ENCODE data around the gene CDH13.

The CDH13 gene

DNA sequence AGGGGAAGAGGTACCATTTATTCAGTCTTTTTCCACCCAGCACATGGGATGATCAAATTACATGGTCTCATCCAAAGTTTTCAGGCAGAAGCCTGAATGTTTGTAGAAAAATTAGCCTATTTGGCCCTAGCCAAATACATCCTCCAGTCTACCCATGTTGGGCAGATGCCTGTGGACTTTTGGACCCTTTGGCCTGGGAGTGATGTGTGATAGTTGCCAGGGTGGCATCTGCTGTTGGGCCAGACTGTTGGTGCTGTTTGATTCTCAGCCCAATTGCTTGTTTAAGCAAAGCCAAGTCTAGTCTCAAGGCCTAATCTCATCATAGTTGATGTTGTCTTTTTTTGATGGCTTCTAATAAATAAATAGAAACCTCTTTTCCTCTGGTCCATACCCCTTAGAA, 419.0 kb downstream of the CDH13 start:
- Mint-ChIP-seq H3K4me1 (no peaks in the 10 kb centered on the region), H3K9me3 (peaks cover 7% of the 10 kb centered on the region), H3K27ac (ENCODE audit: low read depth) (no peak overlapping the region), H3K36me3 (ENCODE audit: insufficient read depth) (no peaks in the 10 kb centered on the region), H3K4me3 (no peak overlapping the region), H3K27me3 (peaks cover 9% of the 10 kb centered on the region)
- no peak for ATAC-seq (replicated peaks; ENCODE audit: extremely low read depth, poor library complexity, severe bottlenecking)
- no peak for DNase-seq (ENCODE audit: low spot score in 2 of 2)

DNA sequence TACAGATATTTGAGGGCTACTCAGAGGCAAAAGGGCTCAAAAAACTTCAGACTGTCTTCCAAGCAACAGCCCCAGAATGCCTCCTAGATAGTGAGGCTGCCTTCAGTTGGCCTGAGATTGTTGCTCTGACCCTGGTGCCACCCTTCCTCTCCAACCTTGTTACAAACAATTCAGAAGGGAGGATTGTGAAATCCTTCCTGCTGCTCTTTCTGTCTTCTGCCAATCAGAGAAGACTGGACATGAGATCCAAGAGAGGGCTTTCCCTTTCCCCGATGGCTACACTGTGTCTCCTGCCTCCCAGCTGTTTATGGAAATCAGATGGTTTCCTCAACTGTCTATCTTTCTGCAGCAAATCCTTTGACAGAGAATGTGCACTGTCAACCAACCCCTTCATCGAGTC, 419.9 kb downstream of the CDH13 start:
- peaks cover 14% of the 10 kb centered on the region for H3K27me3 Mint-ChIP-seq
- no peaks in the 10 kb centered on the region for H3K36me3 Mint-ChIP-seq (ENCODE audit: insufficient read depth)
- no peaks in the 10 kb centered on the region for H3K4me1 Mint-ChIP-seq
- ATAC-seq (replicated peaks; ENCODE audit: extremely low read depth, poor library complexity, severe bottlenecking) (no peak), DNase-seq (ENCODE audit: low spot score in 2 of 2) (no peak)
- H3K4me3 Mint-ChIP-seq, result no peak overlapping the region
- H3K27ac Mint-ChIP-seq (ENCODE audit: low read depth), result no peak overlapping the region
- peaks cover 11% of the 10 kb centered on the region for H3K9me3 Mint-ChIP-seq

DNA sequence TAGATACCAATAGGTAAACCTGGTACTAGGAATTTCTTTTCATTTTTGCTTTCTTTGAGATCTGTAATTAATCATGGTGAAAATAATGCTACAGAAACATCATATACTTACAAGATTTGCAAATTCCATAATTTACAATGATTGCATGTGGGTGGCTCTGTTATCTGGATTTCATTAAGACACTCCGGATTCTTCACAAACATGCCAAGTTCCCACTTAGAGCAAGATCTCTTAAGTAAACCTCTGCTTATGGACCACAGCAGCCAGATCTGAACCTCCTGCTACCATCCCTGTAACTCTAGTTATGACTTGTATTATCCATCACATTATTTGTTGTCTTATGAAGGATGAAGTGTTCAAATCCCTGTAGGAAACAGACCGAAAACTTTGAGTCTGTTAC, 424.7 kb downstream of the CDH13 start:
- Mint-ChIP-seq H3K4me1 (no peaks in the 10 kb centered on the region), H3K27ac (ENCODE audit: low read depth) (no peak overlapping the region), H3K9me3 (peaks cover 11% of the 10 kb centered on the region), H3K36me3 (ENCODE audit: insufficient read depth) (no peaks in the 10 kb centered on the region), H3K27me3 (peaks cover 14% of the 10 kb centered on the region), H3K4me3 (no peak overlapping the region)
- DNase-seq (ENCODE audit: low spot score in 2 of 2) (no peak), ATAC-seq (replicated peaks; ENCODE audit: extremely low read depth, poor library complexity, severe bottlenecking) (no peak)

DNA sequence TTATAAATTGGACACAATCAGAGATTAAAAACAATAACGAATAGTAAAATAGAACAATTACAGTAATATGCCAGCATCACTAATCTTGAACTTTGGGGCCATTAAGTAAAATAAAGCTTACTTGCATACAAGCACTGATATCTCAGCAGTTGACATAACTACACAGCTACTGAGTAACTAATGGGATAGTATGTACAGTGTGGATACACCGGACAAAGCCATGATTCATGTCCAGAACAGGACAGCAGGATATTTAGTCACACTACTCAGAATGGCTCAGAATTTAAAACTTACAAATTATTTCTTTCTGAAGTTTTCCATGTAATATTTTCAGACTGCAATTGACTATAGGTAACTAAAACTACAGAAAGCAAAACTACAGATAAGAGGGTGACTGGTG, 427.5 kb downstream of the CDH13 start:
- no peak for DNase-seq (ENCODE audit: low spot score in 2 of 2)

DNA sequence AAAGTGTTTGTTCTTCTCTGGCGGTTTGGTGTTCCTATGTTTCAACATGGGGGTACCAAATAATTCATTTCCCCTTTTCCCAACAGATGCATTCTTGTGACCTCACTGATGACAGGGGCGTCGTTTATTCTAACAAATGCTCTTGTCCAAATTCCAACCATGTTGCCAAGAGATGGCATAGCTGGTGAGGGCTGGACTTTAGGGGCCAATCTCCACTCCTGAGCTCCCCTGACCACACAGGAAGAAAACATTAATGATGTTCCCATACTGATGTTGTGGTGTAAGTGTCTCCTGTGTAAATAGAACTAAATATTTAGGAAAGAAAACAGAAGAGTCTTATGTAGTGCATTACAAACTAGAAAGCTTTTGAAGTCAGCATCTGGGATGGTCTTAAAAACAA, 431.6 kb downstream of the CDH13 start:
- no peak for ATAC-seq (replicated peaks; ENCODE audit: extremely low read depth, poor library complexity, severe bottlenecking)
- H3K9me3 Mint-ChIP-seq, result no peaks in the 10 kb centered on the region
- H3K27ac Mint-ChIP-seq (ENCODE audit: low read depth), result no peak overlapping the region
- H3K4me3 Mint-ChIP-seq, result no peak overlapping the region
- peaks cover 21% of the 10 kb centered on the region for H3K27me3 Mint-ChIP-seq
- DNase-seq (ENCODE audit: low spot score in 2 of 2), result no peak
- H3K4me1 Mint-ChIP-seq, result no peaks in the 10 kb centered on the region
- H3K36me3 Mint-ChIP-seq (ENCODE audit: insufficient read depth), result no peaks in the 10 kb centered on the region

More for the DNA sequence above, 427.5 kb downstream of the CDH13 start:
- Mint-ChIP-seq H3K4me1 (no peaks in the 10 kb centered on the region), H3K27ac (ENCODE audit: low read depth) (no peak overlapping the region), H3K27me3 (peaks cover 14% of the 10 kb centered on the region), H3K36me3 (ENCODE audit: insufficient read depth) (no peaks in the 10 kb centered on the region), H3K9me3 (peaks cover 11% of the 10 kb centered on the region), H3K4me3 (no peak overlapping the region)
- ATAC-seq (replicated peaks; ENCODE audit: extremely low read depth, poor library complexity, severe bottlenecking), result no peak

DNA sequence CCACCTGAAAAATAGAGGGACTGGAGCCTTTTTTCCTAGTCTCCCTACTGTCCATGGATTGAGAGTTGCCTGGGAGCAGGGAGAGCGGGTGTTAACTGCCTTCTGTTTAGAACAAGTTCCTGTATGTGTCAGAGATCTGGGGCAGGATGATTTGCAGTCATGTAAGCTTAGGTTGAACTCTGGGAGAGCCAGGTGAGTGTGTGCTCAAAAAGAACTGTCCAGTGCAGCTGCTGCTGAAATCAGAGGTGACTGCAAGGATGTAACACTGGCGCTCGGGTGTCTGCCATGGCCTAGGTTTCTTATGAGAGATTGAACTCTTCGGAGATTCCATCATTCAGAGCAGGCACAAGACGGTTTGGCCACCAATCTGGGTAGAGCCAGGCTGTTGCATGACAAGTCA, 432.5 kb downstream of the CDH13 start:
- no peak overlapping the region for H3K27ac Mint-ChIP-seq (ENCODE audit: low read depth)
- H3K4me1 Mint-ChIP-seq, result no peaks in the 10 kb centered on the region

DNA sequence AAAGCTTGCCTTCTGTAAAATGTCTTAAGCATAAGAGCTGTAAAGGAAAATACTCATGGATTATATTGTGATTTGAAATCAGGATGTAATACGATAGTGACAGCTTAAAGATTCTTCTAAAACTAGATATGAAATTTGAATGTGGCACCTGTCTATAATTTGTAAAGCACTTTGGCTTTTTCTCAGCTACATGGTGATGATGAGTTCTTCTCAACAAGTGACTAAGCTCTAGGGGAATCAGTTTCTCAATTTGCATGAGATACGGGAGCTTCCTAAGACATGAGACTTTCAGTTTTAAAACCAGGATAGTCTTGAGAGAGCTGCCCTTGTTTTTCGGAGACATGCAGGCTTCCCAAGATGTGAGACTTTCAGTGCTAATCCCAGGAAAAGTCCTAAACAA, 439.2 kb downstream of the CDH13 start:
- no peak overlapping the region for H3K27ac Mint-ChIP-seq (ENCODE audit: low read depth)
- H3K4me3 Mint-ChIP-seq, result no peak overlapping the region
- no peak for ATAC-seq (replicated peaks; ENCODE audit: extremely low read depth, poor library complexity, severe bottlenecking)
- DNase-seq (ENCODE audit: low spot score in 2 of 2), result no peak
- H3K36me3 Mint-ChIP-seq (ENCODE audit: insufficient read depth), result no peaks in the 10 kb centered on the region
- peaks cover 27% of the 10 kb centered on the region for H3K27me3 Mint-ChIP-seq
- H3K9me3 Mint-ChIP-seq, result peaks cover 6% of the 10 kb centered on the region
- no peaks in the 10 kb centered on the region for H3K4me1 Mint-ChIP-seq

More for the DNA sequence above, 432.5 kb downstream of the CDH13 start:
- Mint-ChIP-seq H3K9me3 (no peaks in the 10 kb centered on the region), H3K4me3 (no peak overlapping the region), H3K27me3 (peaks cover 27% of the 10 kb centered on the region), H3K36me3 (ENCODE audit: insufficient read depth) (no peaks in the 10 kb centered on the region)
- ATAC-seq (replicated peaks; ENCODE audit: extremely low read depth, poor library complexity, severe bottlenecking), result no peak
- no peak for DNase-seq (ENCODE audit: low spot score in 2 of 2)

DNA sequence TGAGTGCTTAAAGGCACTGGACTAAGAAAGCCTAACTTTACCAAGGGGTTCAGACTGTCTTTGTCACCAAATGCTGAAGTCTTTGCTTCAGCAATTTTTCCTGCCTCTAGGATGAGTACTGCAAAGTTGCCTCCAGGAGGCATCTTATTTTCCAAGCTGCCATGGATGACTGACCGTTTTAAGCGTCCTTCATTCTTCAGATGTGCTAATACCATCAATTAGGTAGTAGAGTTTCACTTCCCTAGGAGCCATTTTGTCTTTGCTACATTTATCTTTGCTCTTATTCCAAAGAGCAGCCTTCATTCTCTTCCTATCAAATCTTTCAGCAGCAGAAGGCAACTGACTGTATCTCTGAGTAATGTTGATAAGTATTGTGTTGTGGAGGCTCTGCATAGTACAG, 440.1 kb downstream of the CDH13 start:
- H3K4me3 Mint-ChIP-seq, result no peak overlapping the region
- no peaks in the 10 kb centered on the region for H3K36me3 Mint-ChIP-seq (ENCODE audit: insufficient read depth)
- no peak overlapping the region for H3K27ac Mint-ChIP-seq (ENCODE audit: low read depth)
- no peaks in the 10 kb centered on the region for H3K4me1 Mint-ChIP-seq
- ATAC-seq (replicated peaks; ENCODE audit: extremely low read depth, poor library complexity, severe bottlenecking), result no peak
- no peak for DNase-seq (ENCODE audit: low spot score in 2 of 2)
- H3K9me3 Mint-ChIP-seq, result peaks cover 6% of the 10 kb centered on the region
- peaks cover 18% of the 10 kb centered on the region for H3K27me3 Mint-ChIP-seq

DNA sequence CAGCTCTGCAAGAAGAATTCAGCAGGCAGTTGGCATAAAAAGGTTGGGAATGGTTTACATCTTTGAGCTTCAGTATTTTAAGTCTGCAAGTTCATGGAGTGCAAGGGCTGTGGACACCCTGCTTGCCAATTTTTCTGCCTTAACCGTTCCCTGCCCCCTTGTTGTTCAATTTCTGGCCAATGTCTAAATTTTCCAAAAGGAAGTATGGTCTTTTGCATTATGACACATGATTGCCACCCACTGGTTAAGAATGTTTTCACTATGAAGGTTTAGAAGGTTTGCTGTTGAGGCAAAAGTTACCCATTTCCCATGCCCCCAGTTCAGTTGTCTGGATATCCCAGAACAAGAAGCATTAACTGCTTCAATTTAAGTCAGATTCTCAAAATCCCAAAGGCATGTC, 441.9 kb downstream of the CDH13 start:
- Mint-ChIP-seq H3K27me3 (peaks cover 16% of the 10 kb centered on the region), H3K9me3 (peaks cover 6% of the 10 kb centered on the region), H3K4me1 (no peaks in the 10 kb centered on the region), H3K27ac (ENCODE audit: low read depth) (no peak overlapping the region), H3K36me3 (ENCODE audit: insufficient read depth) (no peaks in the 10 kb centered on the region), H3K4me3 (no peak overlapping the region)
- no peak for ATAC-seq (replicated peaks; ENCODE audit: extremely low read depth, poor library complexity, severe bottlenecking)
- DNase-seq (ENCODE audit: low spot score in 2 of 2), result no peak

DNA sequence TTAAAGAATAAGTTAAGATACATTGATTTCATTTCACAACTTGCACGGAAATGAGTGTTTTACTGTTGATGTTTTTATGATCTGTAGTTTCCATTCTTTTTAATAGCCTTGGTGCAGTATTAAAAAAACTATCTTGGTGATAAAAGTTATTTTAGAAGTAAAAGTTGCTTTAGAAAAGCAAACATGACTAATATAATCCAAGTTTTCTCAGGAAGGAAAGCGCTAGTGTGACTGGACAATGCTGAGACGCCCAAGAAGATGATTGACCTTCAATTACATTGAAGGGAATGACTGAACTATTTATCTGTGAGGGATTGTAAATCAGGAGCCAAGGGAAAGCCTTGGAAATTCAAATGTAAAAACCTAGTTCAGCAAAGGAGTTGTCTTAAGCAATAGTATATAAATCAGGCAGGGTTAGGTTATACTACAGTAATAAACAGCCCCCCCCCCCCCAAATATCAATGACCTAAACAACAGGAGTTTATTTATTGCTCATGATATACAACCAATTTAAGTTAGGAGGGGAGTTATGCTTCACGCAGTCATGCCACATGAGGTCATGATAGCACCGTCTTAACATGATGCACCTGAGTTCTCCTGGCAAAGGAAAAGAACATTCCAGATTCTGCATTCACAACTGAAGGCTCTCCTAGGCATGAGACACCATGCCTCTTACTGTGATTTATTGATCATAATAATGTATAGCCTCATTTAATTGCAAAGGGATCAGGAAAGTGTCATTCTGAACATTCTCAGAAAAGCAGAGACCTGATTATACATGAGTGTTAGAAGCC, 443.8 kb downstream of the CDH13 start:
- no peak for ATAC-seq (replicated peaks; ENCODE audit: extremely low read depth, poor library complexity, severe bottlenecking)
- Mint-ChIP-seq H3K27ac (ENCODE audit: low read depth) (no peak overlapping the region), H3K4me1 (no peaks in the 10 kb centered on the region), H3K27me3 (peaks cover 22% of the 10 kb centered on the region), H3K4me3 (no peak overlapping the region), H3K9me3 (no peaks in the 10 kb centered on the region), H3K36me3 (ENCODE audit: insufficient read depth) (no peaks in the 10 kb centered on the region)
- no peak for DNase-seq (ENCODE audit: low spot score in 2 of 2)

DNA sequence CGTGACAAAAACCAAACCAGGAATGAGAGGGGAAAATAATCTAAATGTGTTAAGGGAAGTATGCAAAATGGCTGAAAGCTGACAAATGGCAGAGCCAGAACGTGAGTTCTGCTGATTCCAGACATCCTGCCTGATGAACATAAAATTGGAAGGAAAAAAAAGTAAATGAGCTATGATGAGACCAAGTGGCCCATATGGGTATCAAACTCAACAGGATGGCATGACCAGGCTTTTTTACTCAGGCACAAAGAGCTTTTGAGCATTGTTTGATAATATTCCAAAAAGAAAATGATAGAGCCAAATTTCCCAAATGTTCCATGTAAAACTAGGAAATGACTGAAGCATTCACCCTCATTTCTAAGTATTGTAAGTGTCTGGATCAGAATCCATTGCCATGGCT, 449.2 kb downstream of the CDH13 start:
- no peak overlapping the region for H3K4me3 Mint-ChIP-seq
- H3K36me3 Mint-ChIP-seq (ENCODE audit: insufficient read depth), result no peaks in the 10 kb centered on the region
- peaks cover 33% of the 10 kb centered on the region for H3K27me3 Mint-ChIP-seq
- ATAC-seq (replicated peaks; ENCODE audit: extremely low read depth, poor library complexity, severe bottlenecking) (no peak), DNase-seq (ENCODE audit: low spot score in 2 of 2) (no peak)
- no peaks in the 10 kb centered on the region for H3K9me3 Mint-ChIP-seq
- H3K4me1 Mint-ChIP-seq, result no peaks in the 10 kb centered on the region
- no peak overlapping the region for H3K27ac Mint-ChIP-seq (ENCODE audit: low read depth)

DNA sequence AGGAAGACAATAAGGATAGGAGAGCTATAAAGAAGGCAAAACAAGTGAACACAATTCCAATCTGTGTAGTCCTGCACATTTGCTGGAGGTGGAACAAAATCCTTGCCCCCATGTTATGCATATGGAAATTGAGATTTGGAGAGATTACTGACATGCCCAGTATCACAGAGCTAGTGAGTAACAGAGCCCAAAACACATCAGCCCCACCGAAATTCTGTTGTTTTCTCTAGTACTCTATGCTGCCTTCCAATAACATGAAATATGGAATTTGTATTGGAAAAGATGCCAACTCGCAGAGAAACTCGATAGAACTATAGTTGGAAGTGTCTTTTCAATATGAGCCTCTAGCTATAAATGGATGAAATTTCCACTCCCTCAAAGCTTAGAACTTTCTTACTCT, 456.6 kb downstream of the CDH13 start:
- H3K4me3 Mint-ChIP-seq, result no peak overlapping the region
- no peak for ATAC-seq (replicated peaks; ENCODE audit: extremely low read depth, poor library complexity, severe bottlenecking)
- no peaks in the 10 kb centered on the region for H3K4me1 Mint-ChIP-seq
- DNase-seq (ENCODE audit: low spot score in 2 of 2), result no peak
- H3K27me3 Mint-ChIP-seq, result peaks cover 20% of the 10 kb centered on the region
- H3K9me3 Mint-ChIP-seq, result no peaks in the 10 kb centered on the region
- no peaks in the 10 kb centered on the region for H3K36me3 Mint-ChIP-seq (ENCODE audit: insufficient read depth)
- no peak overlapping the region for H3K27ac Mint-ChIP-seq (ENCODE audit: low read depth)

DNA sequence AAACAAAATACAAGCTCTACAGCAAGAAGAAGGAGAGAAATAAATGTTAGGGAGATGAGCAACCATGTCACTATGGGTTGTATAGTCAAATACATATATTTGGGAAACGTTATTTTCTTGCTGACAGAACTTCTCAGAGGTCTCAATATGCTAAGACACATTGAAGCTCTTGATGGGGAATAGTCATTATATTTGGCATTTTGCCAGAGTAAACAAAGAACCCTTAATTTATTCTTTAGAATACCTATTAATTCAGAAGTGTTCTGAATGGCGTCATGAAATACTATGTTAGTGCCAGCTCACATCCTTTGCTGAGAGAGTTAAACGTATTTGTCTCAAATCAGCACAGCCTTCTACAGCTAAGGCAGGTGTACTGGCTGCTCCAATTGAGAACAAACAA, 458.9 kb downstream of the CDH13 start:
- H3K9me3 Mint-ChIP-seq, result no peaks in the 10 kb centered on the region
- H3K27ac Mint-ChIP-seq (ENCODE audit: low read depth), result no peak overlapping the region
- ATAC-seq (replicated peaks; ENCODE audit: extremely low read depth, poor library complexity, severe bottlenecking) (no peak), DNase-seq (ENCODE audit: low spot score in 2 of 2) (no peak)
- H3K4me3 Mint-ChIP-seq, result no peak overlapping the region
- no peaks in the 10 kb centered on the region for H3K36me3 Mint-ChIP-seq (ENCODE audit: insufficient read depth)
- peaks cover 12% of the 10 kb centered on the region for H3K27me3 Mint-ChIP-seq
- no peaks in the 10 kb centered on the region for H3K4me1 Mint-ChIP-seq
